IMR-90 (cell line): Measurements from ENCODE around the gene DPF3. TPM values are rescaled to one million over a fixed set of nuclear protein-coding genes. Genes with fewer than 3 reads are reported as not detected.

Experiments used
- ATAC-seq: fragments of 200-7000 bp; cut with Tn5 transposase; 2 replicates; pipeline ENCODE4 v1.9.1; 2020; ENCODE audit warnings: low read depth, mild to moderate bottlenecking, moderate library complexity
- BruUV-seq: library from RNA; stranded (reverse); fragments of 400-500 nt; replicated peaks from 2 replicates; lab custom pipeline; 2021; lab: Mats Ljungman, UMichigan
- CTCF ChIA-PET: fragments of 300-600 bp; formaldehyde crosslinking; extraction: SDS; loops from one replicate; lab custom pipeline; 2021; ENCODE audit warnings: antibody characterized with exemption; lab: Yijun Ruan, JAX
- POLR2A ChIA-PET: fragments of 300-600 bp; sonication (Branson Sonifier 250); formaldehyde crosslinking; loops from one replicate; lab custom pipeline; 2022; ENCODE audit warnings: antibody characterized with exemption; ENCODE audit not compliant: unreplicated experiment; lab: Charles Lee
- DNase-seq: peaks from one replicate; pipeline ENCODE4 v3.0.0; 2013
- H2AFZ ChIP-seq: replicated peaks from 2 replicates; pipeline ENCODE3; 2013; ENCODE audit warnings: low read length, mild to moderate bottlenecking; ENCODE audit not compliant: poor library complexity
- H2AK5ac ChIP-seq: 2 replicates; pipeline ENCODE4 v1.6.1; 2013; ENCODE audit warnings: low read depth, low read length, inconsistent platforms
- H2AK9ac ChIP-seq: replicated peaks from 2 replicates; pipeline ENCODE3; 2013; ENCODE audit warnings: mild to moderate bottlenecking, low read depth, low read length, moderate library complexity; ENCODE audit not compliant: poor library complexity
- H2BK120ac ChIP-seq: 2 replicates; pipeline ENCODE4 v1.6.1; 2013; ENCODE audit warnings: low read depth, low read length, inconsistent platforms
- H2BK15ac ChIP-seq: 3 replicates; pipeline ENCODE4 v1.6.1; 2013; ENCODE audit warnings: low read depth, low read length, inconsistent platforms
- H2BK20ac ChIP-seq: 2 replicates; pipeline ENCODE4 v1.6.1; 2013; ENCODE audit warnings: low read depth, mild to moderate bottlenecking, inconsistent platforms, low read length, moderate library complexity
- H2BK5ac ChIP-seq: 2 replicates; pipeline ENCODE4 v1.6.1; 2013; ENCODE audit warnings: mild to moderate bottlenecking, low read depth, low read length, inconsistent platforms; ENCODE audit not compliant: poor library complexity, severe bottlenecking
- H3K14ac ChIP-seq: replicated peaks from 2 replicates; pipeline ENCODE4 v1.6.1; 2013; ENCODE audit warnings: low read depth, low read length, inconsistent platforms
- H3K18ac ChIP-seq: 2 replicates; pipeline ENCODE4 v1.6.1; 2013; ENCODE audit warnings: low read depth, low read length, control low read depth
- H3K23ac ChIP-seq: 2 replicates; pipeline ENCODE4 v1.6.1; 2013; ENCODE audit warnings: low read depth, low read length, inconsistent platforms
- H3K27ac ChIP-seq: 2 replicates; pipeline ENCODE4 v1.5.1; 2013; ENCODE audit warnings: mild to moderate bottlenecking, control low read depth, low read length; ENCODE audit not compliant: insufficient read depth
- H3K27me3 ChIP-seq: 2 replicates; pipeline ENCODE4 v1.6.1; 2013; ENCODE audit warnings: low read length; ENCODE audit not compliant: control insufficient read depth, insufficient read depth
- H3K36me3 ChIP-seq: 2 replicates; pipeline ENCODE4 v1.6.1; 2013; ENCODE audit warnings: low read length, mixed read lengths; ENCODE audit not compliant: control insufficient read depth, insufficient read depth
- H3K4ac ChIP-seq: 2 replicates; pipeline ENCODE4 v1.6.1; 2013; ENCODE audit warnings: low read depth, low read length, inconsistent platforms
- H3K4me1 ChIP-seq: 2 replicates; pipeline ENCODE4 v1.6.1; 2013; ENCODE audit warnings: low read length, mixed read lengths; ENCODE audit not compliant: control insufficient read depth, insufficient read depth
- H3K4me2 ChIP-seq: 2 replicates; pipeline ENCODE4 v1.6.1; 2013; ENCODE audit warnings: low read depth, mild to moderate bottlenecking, control low read depth, low read length, moderate library complexity
- H3K4me3 ChIP-seq: 2 replicates; pipeline ENCODE4 v1.5.1; 2013; ENCODE audit warnings: low read depth, mild to moderate bottlenecking, control low read depth, low read length, moderate library complexity; ENCODE audit not compliant: insufficient read depth
- H3K56ac ChIP-seq: 2 replicates; pipeline ENCODE4 v1.6.1; 2013; ENCODE audit warnings: low read length, inconsistent platforms; ENCODE audit not compliant: insufficient read depth; ENCODE audit errors: extremely low read depth
- H3K79me1 ChIP-seq, 2 experiments: 2 replicates each; pipeline ENCODE4 v1.6.1; 2013; ENCODE audit warnings: low read length in 2 of 2, inconsistent platforms in 1 of 2, low read depth in 1 of 2
- H3K9ac ChIP-seq: 2 replicates; pipeline ENCODE4 v1.6.1; 2013; ENCODE audit warnings: low read depth, low read length, control low read depth
- H3K9me1 ChIP-seq: 2 replicates; pipeline ENCODE4 v1.6.1; 2013; ENCODE audit warnings: low read length, inconsistent platforms; ENCODE audit not compliant: insufficient read depth
- H3K9me3 ChIP-seq: 2 replicates; pipeline ENCODE4 v1.6.1; 2013; ENCODE audit warnings: low read length; ENCODE audit not compliant: control insufficient read depth, insufficient read depth
- H4K20me1 ChIP-seq: 2 replicates; pipeline ENCODE4 v1.6.1; 2013; ENCODE audit warnings: low read length, inconsistent platforms; ENCODE audit not compliant: insufficient read depth
- H4K5ac ChIP-seq: 2 replicates; pipeline ENCODE4 v1.6.1; 2013; ENCODE audit warnings: mild to moderate bottlenecking, low read depth, low read length, control low read depth
- H4K8ac ChIP-seq, 2 experiments: 2 replicates each; pipeline ENCODE4 v1.6.1; 2013; ENCODE audit warnings: low read depth in 2 of 2, low read length in 2 of 2, control low read depth in 1 of 2, inconsistent platforms in 1 of 2
- H4K91ac ChIP-seq: 2 replicates; pipeline ENCODE4 v1.6.1; 2013; ENCODE audit warnings: low read depth, low read length, inconsistent platforms; ENCODE audit not compliant: insufficient read depth
- MAZ ChIP-seq: IDR thresholded peaks from 2 replicates; pipeline ENCODE4 v1.6.1; 2012; ENCODE audit warnings: low read depth, mild to moderate bottlenecking, low read length, improper control_type of control experiment, moderate library complexity, borderline replicate concordance
- SMC3 ChIP-seq: fragments of 150-350 bp; IDR thresholded peaks from 2 replicates; pipeline ENCODE4 v1.6.1; 2016; ENCODE audit warnings: low read depth, mild to moderate bottlenecking, antibody characterized with exemption, low read length, moderate library complexity
- WGBS, 2 experiments: methylation state at CpG; one replicate each; pipeline versions ENCODE4 v1.1.5 to v1.1.7; 2013; ENCODE audit warnings: missing lambda C conversion rate in 2 of 2; ENCODE audit not compliant: insufficient read length in 1 of 2; ENCODE audit errors: extremely low coverage in 2 of 2; 5-methylcytosine and 5-hydroxymethylcytosine counted together
- dilution Hi-C: fragments of 300-500 bp; cut with HindIII; formaldehyde crosslinking; loops from one replicate; pipeline ENCODE4 v1.14.3; 2018; ENCODE audit warnings: low sequenced_read_pairs; ENCODE audit not compliant: unreplicated experiment
- in situ Hi-C: fragments of 300-500 bp; cut with MboI; formaldehyde crosslinking; loops from 3 replicates; pipeline ENCODE4 v1.14.3; 2019; ENCODE audit warnings: low sequenced_read_pairs, inconsistent platforms, mixed read lengths
- intact Hi-C: fragments of 100-400 bp; cut with micrococcal nuclease; formaldehyde crosslinking; loops from 2 replicates; pipeline ENCODE4 v1.10.0; 2022
- polyA plus RNA-seq, 3 experiments: library from polyadenylated mRNA; depleted of rRNA; stranded (reverse); fragments of >200 nt; gene quantifications; 2 replicates each; pipeline ENCODE4 v1.2.3, GENCODE V29; 2012; ENCODE audit warnings: low replicate concordance in 1 of 3
- total RNA-seq: library from RNA; depleted of rRNA; stranded (reverse); fragments of >200 nt; gene quantifications from 2 replicates; pipeline ENCODE4 v1.2.3, GENCODE V29; 2012

Gene DPF3
- total and polyA plus RNA-seq, 2 of the 4 experiments (the other 2 are of a cell fraction), result 30.5 to 32.8 TPM

DNA sequence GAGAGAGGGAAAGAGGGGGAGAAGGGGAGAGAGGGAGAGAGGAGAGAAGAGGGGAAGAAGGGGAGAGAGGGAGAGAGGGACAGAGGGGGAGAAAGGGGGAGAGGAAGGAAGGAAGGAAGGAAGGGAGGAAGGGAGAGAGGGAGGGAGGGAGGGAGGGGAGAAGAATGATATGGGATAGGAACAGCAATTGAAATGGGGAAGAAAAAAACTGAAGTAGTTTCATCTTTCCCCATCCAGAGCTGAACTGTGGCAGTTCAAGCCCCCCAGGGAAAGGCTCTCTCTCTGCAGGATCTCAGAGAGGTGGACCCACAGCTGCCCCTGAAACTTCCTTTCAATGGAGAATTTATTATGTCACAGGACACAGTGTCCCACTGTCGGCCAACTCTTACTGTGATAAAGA, 136.9 kb downstream of the DPF3 start:
- no TSS peak for BruUV-seq
- Histone ChIP-seq H3K56ac (no peak overlapping the region), H3K36me3 (peaks cover 3% of the 10 kb centered on the region; the same call in 1 of the 2 replicates), H3K9me1 (peaks cover 6% of the 10 kb centered on the region), H3K79me1 (peaks cover 7 to 15% of the 10 kb centered on the region in 2 experiments), H4K8ac (no peak overlapping the region), H4K5ac (no peak overlapping the region), H3K27ac (no peak overlapping the region), H3K4me2 (no peak overlapping the region), H2BK5ac (no peak overlapping the region), H2AFZ (no peak overlapping the region), H3K27me3 (no peaks in the 10 kb centered on the region), H3K9me3 (peaks cover 6% of the 10 kb centered on the region), H2BK120ac (no peak overlapping the region), H2AK5ac (no peak overlapping the region), H3K9ac (no peak overlapping the region), H3K23ac (no peak overlapping the region), H3K4ac (no peak overlapping the region), H2AK9ac (no peak overlapping the region), H4K20me1 (no peaks in the 10 kb centered on the region), H3K14ac (no peak overlapping the region), H2BK20ac (no peak overlapping the region), H4K91ac (no peak overlapping the region), H3K4me3 (no peak overlapping the region), H3K4me1 (no peaks in the 10 kb centered on the region), H3K18ac (no peak overlapping the region), H2BK15ac (no peak overlapping the region)
- no peak for ATAC-seq
- in situ Hi-C loops, result no loop called here
- CTCF ChIA-PET, result no interaction called here
- TF ChIP-seq SMC3 (no peak), MAZ (no peak)
- POLR2A ChIA-PET, result no interaction called here
- WGBS, 2 experiments, result no CpG with 5 or more reads among the region's 1 CpG
- intact Hi-C loops, result no loop called here
- no peak for DNase-seq
- dilution Hi-C loops, result no loop called here
